K562 (cell line): Measurements from ENCODE around the gene TMEM79. TPM values are rescaled to one million over a fixed set of nuclear protein-coding genes. Genes with fewer than 3 reads are reported as not detected.
A peak's percentile ranks its signal among the peaks of the same experiment; 100 is the strongest.

Source experiments
- ATF7 ChIP-seq: fragments of 450-650 bp; IDR thresholded peaks from 2 replicates; pipeline ENCODE4 v1.7.1; 2014; ENCODE audit warnings: mild to moderate bottlenecking, moderate library complexity
- BRCA1 ChIP-seq, 2 experiments: fragments of 450-650 bp in 1 of 2; sonication (generic) in 1 of 2; formaldehyde crosslinking in 1 of 2; IDR thresholded peaks; 2 replicates each; pipeline versions ENCODE4 v1.5.0 to v1.6.1; 2017 to 2020; ENCODE audit warnings: mild to moderate bottlenecking in 1 of 2, missing genetic modification reagents in 1 of 2
- BRF1 ChIP-seq: IDR thresholded peaks from 3 replicates; pipeline ENCODE4 v1.6.1; 2011; ENCODE audit warnings: borderline replicate concordance, mild to moderate bottlenecking; ENCODE audit not compliant: insufficient read length; ENCODE audit errors: extremely low read depth
- COPS2 ChIP-seq: fragments of 450-650 bp; conservative IDR thresholded peaks from 2 replicates; pipeline ENCODE4 v1.6.1; 2016; ENCODE audit warnings: mild to moderate bottlenecking, moderate library complexity
- FOXK1 ChIP-seq: sonication (generic); formaldehyde crosslinking; IDR thresholded peaks from 2 replicates; pipeline ENCODE4 v1.8.0; 2022; ENCODE audit warnings: missing genetic modification reagents, mild to moderate bottlenecking, borderline replicate concordance
- HMG20A ChIP-seq: fragments of 450-650 bp; formaldehyde crosslinking; conservative IDR thresholded peaks from 2 replicates; pipeline ENCODE4 v1.4.0; 2020; ENCODE audit warnings: mild to moderate bottlenecking, mixed read lengths
- IFI16 ChIP-seq: fragments of 250-450 bp; sonication (Bioruptor Pico); IDR thresholded peaks from 2 replicates; pipeline ENCODE4 v2.1.2; 2022; ENCODE audit warnings: mild to moderate bottlenecking, inconsistent platforms
- JUND ChIP-seq, 2 experiments: IDR thresholded peaks; 2 replicates in 1 of 2; 3 replicates in 1 of 2; pipeline ENCODE4 v1.6.1; 2011; ENCODE audit warnings: borderline replicate concordance in 2 of 2, low read depth in 2 of 2, low read length in 2 of 2, improper control_type of control experiment in 1 of 2, missing biosample characterization in 1 of 2, missing genetic modification characterization in 1 of 2, missing genetic modification reagents in 1 of 2
- MCM5 ChIP-seq: fragments of 450-650 bp; IDR thresholded peaks from 2 replicates; pipeline ENCODE4 v1.6.1; 2016; ENCODE audit warnings: low read depth
- MEF2D ChIP-seq: conservative IDR thresholded peaks from 2 replicates; pipeline ENCODE4 v1.6.1; 2016; ENCODE audit warnings: low read depth, missing genetic modification characterization, missing compliant biosample characterization
- MXI1 ChIP-seq: IDR thresholded peaks from 2 replicates; pipeline ENCODE4 v1.6.1; 2011; ENCODE audit warnings: low read depth, mild to moderate bottlenecking, improper control_type of control experiment, low read length
- NBN ChIP-seq: fragments of 450-650 bp; IDR thresholded peaks from 2 replicates; pipeline ENCODE4 v1.6.1; 2016; ENCODE audit warnings: low read depth, mild to moderate bottlenecking
- NCOA6 ChIP-seq: fragments of 450-650 bp; IDR thresholded peaks from 2 replicates; pipeline ENCODE4 v1.6.1; 2017; ENCODE audit warnings: mild to moderate bottlenecking
- NELFE ChIP-seq: IDR thresholded peaks from 2 replicates; pipeline ENCODE4 v1.6.1; 2011; ENCODE audit warnings: mild to moderate bottlenecking; ENCODE audit not compliant: insufficient read depth, insufficient read length
- PHF21A ChIP-seq: fragments of 450-650 bp; IDR thresholded peaks from 2 replicates; pipeline ENCODE4 v1.6.1; 2017; ENCODE audit warnings: low read depth, borderline replicate concordance
- PTBP1 ChIP-seq: fragments of 200-400 bp; formaldehyde crosslinking; IDR thresholded peaks from 2 replicates; pipeline ENCODE4 v1.6.1; 2017; ENCODE audit warnings: low read depth, low read length
- PTRF ChIP-seq: fragments of 450-650 bp; IDR thresholded peaks from 2 replicates; pipeline ENCODE4 v1.6.1; 2016; ENCODE audit warnings: mild to moderate bottlenecking, missing genetic modification characterization, missing compliant biosample characterization
- RBM34 ChIP-seq: fragments of 200-400 bp; formaldehyde crosslinking; IDR thresholded peaks from 2 replicates; pipeline ENCODE4 v1.6.1; 2018; ENCODE audit warnings: low read length, borderline replicate concordance; ENCODE audit not compliant: insufficient read depth
- SRSF3 ChIP-seq: fragments of 200-400 bp; formaldehyde crosslinking; IDR thresholded peaks from 2 replicates; pipeline ENCODE4 v1.6.1; 2016; ENCODE audit warnings: mild to moderate bottlenecking, low read length, moderate library complexity; ENCODE audit not compliant: insufficient read depth
- STAT5A ChIP-seq: IDR thresholded peaks from 2 replicates; pipeline ENCODE4 v1.6.1; 2012; ENCODE audit warnings: low read length, inconsistent platforms, borderline replicate concordance
- TGIF2 ChIP-seq: sonication (generic); formaldehyde crosslinking; IDR thresholded peaks from 2 replicates; pipeline ENCODE4 v1.8.1; 2022; ENCODE audit warnings: mild to moderate bottlenecking, missing genetic modification reagents, moderate library complexity
- ZNF121 ChIP-seq: sonication (generic); formaldehyde crosslinking; conservative IDR thresholded peaks from 2 replicates; pipeline ENCODE4 v1.8.0; 2022; ENCODE audit warnings: missing genetic modification reagents
- ZNF212 ChIP-seq: fragments of 450-650 bp; formaldehyde crosslinking; IDR thresholded peaks from 2 replicates; pipeline ENCODE4 v1.4.0; 2020; ENCODE audit warnings: mild to moderate bottlenecking
- ZNF3 ChIP-seq: fragments of 250-450 bp; sonication (Bioruptor Pico); IDR thresholded peaks from 2 replicates; pipeline ENCODE4 v1.5.0; 2021; ENCODE audit warnings: mild to moderate bottlenecking, moderate library complexity
- ZSCAN29 ChIP-seq: fragments of 450-650 bp; IDR thresholded peaks from 2 replicates; pipeline ENCODE4 v1.6.1; 2017
- polyA plus RNA-seq, 8 experiments: library from polyadenylated mRNA; depleted of rRNA in 4 of 8; stranded (reverse) in 5 of 8; unstranded in 3 of 8; fragments of >200 nt; fragmentation: Nextera tagmentation in 2 of 8; fragmentation: Illumina TruSeq in 1 of 8; extraction: Ambion mirVana in 2 of 8; extraction: Trizol in 1 of 8; gene quantifications; 2 replicates each; pipeline versions ENCODE4 v1.2.1 to v1.2.3, GENCODE V29; 2011 to 2014; ENCODE audit warnings: inconsistent platforms in 1 of 8, missing spikeins in 1 of 8
- total RNA-seq, 7 experiments: library from RNA; depleted of rRNA in 6 of 7; stranded (reverse); fragments of >200 nt in 6 of 7; fragmentation: Illumina TruSeq in 2 of 7; extraction: Trizol in 2 of 7; gene quantifications; 2 replicates each; pipeline versions ENCODE4 v1.2.1 to v1.2.3, GENCODE V29; 2011 to 2021; ENCODE audit warnings: low replicate concordance in 1 of 7
- TF ChIP-seq, protein P1 (sequence below): fragments of 450-650 bp; formaldehyde crosslinking; conservative IDR thresholded peaks from 2 replicates; pipeline ENCODE4 v1.4.0; 2022; ENCODE audit warnings: mild to moderate bottlenecking, missing genetic modification characterization
- TF ChIP-seq, protein P2 (sequence below): IDR thresholded peaks from 2 replicates; pipeline ENCODE4 v1.6.1; 2012; ENCODE audit warnings: low read depth, low read length, improper control_type of control experiment, borderline replicate concordance
- TF ChIP-seq, protein P3 (sequence below): fragments of 250-450 bp; sonication (Bioruptor Pico); IDR thresholded peaks from 2 replicates; pipeline ENCODE4 v1.5.0; 2020; ENCODE audit warnings: mild to moderate bottlenecking

TMEM79 gene
- total and polyA plus RNA-seq, 9 of the 15 experiments (the other 6 are each of a cell fraction or from before 2014, with no cell fraction given), result 0.69 to 6.8 (median 4.0) TPM

DNA sequence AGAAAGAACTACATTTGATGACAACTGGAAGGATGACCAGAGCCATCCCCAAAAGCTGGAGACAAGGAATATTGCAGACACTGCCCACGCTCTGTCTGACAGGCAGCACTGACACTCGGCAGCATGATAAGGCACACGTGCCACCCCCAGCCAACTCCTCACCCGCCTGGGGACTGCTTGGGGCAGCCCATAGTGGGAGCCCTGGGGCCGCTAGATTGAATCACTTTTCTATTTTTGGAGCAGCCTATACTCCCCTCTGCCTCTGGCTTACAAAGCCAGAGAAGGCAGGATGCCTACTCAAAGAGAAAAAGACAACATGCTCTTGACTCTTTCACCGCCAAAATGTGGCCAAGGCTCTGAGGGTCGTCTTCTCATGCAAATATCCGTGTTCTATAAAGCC lies 2.8 kb upstream of the TMEM79 start (continued):
- TF ChIP-seq, protein P1, sequence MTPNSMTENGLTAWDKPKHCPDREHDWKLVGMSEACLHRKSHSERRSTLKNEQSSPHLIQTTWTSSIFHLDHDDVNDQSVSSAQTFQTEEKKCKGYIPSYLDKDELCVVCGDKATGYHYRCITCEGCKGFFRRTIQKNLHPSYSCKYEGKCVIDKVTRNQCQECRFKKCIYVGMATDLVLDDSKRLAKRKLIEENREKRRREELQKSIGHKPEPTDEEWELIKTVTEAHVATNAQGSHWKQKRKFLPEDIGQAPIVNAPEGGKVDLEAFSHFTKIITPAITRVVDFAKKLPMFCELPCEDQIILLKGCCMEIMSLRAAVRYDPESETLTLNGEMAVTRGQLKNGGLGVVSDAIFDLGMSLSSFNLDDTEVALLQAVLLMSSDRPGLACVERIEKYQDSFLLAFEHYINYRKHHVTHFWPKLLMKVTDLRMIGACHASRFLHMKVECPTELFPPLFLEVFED (CRISPR knock-in tag), result no peak
- TF ChIP-seq ZNF3 (no peak), ATF7 (peak; percentile 32; the same call in 1 of the 2 replicates), NELFE (no peak), BRCA1 (IDR thresholded peaks at IDR 0.05) (no peak), BRCA1 (CRISPR knock-in tag; IDR thresholded peaks at IDR 0.05) (no peak), SRSF3 (no peak), MCM5 (no peak), STAT5A (no peak), IFI16 (no peak), COPS2 (no peak), TGIF2 (CRISPR knock-in tag) (peak; percentile 100), ZNF212 (CRISPR knock-in tag) (no peak), RBM34 (no peak), ZSCAN29 (no peak), BRF1 (no peak), MEF2D (peak; percentile 94), HMG20A (no peak), PTRF (no peak), NBN (no peak), JUND (IDR thresholded peaks at IDR 0.05; ENCODE audit: borderline replicate concordance, low read depth, low read length) (peak; percentile 76), JUND (tag; IDR thresholded peaks at IDR 0.05; ENCODE audit: borderline replicate concordance, low read depth, low read length) (peak; percentile 52; the same call in 2 of the 3 replicates), FOXK1 (no peak; the same call in 1 of the 2 replicates), ZNF121 (CRISPR knock-in tag) (no peak), MXI1 (peak; percentile 100), PTBP1 (no peak), PHF21A (no peak), NCOA6 (no peak)
- TF ChIP-seq, protein P2, sequence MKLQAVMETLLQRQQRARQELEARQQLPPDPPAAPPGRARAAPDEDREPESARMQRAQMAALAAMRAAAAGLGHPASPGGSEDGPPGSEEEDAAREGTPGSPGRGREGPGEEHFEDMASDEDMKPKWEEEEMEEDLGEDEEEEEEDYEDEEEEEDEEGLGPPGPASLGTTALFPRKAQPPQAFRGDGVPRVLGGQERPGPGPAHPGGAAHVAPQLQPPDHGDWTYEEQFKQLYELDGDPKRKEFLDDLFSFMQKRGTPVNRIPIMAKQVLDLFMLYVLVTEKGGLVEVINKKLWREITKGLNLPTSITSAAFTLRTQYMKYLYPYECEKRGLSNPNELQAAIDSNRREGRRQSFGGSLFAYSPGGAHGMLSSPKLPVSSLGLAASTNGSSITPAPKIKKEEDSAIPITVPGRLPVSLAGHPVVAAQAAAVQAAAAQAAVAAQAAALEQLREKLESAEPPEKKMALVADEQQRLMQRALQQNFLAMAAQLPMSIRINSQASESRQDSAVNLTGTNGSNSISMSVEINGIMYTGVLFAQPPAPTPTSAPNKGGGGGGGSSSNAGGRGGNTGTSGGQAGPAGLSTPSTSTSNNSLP, result no peak
- TF ChIP-seq, protein P3, sequence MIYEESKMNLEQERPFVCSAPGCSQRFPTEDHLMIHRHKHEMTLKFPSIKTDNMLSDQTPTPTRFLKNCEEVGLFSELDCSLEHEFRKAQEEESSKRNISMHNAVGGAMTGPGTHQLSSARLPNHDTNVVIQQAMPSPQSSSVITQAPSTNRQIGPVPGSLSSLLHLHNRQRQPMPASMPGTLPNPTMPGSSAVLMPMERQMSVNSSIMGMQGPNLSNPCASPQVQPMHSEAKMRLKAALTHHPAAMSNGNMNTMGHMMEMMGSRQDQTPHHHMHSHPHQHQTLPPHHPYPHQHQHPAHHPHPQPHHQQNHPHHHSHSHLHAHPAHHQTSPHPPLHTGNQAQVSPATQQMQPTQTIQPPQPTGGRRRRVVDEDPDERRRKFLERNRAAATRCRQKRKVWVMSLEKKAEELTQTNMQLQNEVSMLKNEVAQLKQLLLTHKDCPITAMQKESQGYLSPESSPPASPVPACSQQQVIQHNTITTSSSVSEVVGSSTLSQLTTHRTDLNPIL (CRISPR knock-in tag), result no peak
